Skin of body (tissue), 1 donor: ENCODE results near the gene SNW1. TPM values are rescaled to one million over a fixed set of nuclear protein-coding genes. Genes with fewer than 3 reads are reported as not detected.

ENCODE experiments used
- total RNA-seq: library from RNA; depleted of rRNA; stranded (reverse); fragments of >200 nt; gene quantifications from one replicate; pipeline ENCODE4 v1.2.3, GENCODE V29; 2014

Gene SNW1
- total RNA-seq, 1 donor from 2014 or later, result 50.7 TPM

Other genes starting within 250 kb of the SNW1 start
- 23.1 TPM for gene SPTLC2, start 144.5 kb downstream of the SNW1 start, total RNA-seq
- 9.7 TPM for gene ALKBH1, start 53.1 kb downstream of the SNW1 start, total RNA-seq
- 53.2 TPM for gene SLIRP, start 53.1 kb downstream of the SNW1 start, total RNA-seq
- gene ADCK1, start 39.0 kb upstream of the SNW1 start, total RNA-seq, result 4.7 TPM